ENCODE results near the gene CD63. TPM values are rescaled to one million over a fixed set of nuclear protein-coding genes. Genes with fewer than 3 reads are reported as not detected.

The CD63 gene
- total and polyA plus RNA-seq, 2 of the 13 experiments (the other 11 are each of a cell fraction or from before 2014, with no cell fraction given) = 234 to 277 TPM

DNA sequence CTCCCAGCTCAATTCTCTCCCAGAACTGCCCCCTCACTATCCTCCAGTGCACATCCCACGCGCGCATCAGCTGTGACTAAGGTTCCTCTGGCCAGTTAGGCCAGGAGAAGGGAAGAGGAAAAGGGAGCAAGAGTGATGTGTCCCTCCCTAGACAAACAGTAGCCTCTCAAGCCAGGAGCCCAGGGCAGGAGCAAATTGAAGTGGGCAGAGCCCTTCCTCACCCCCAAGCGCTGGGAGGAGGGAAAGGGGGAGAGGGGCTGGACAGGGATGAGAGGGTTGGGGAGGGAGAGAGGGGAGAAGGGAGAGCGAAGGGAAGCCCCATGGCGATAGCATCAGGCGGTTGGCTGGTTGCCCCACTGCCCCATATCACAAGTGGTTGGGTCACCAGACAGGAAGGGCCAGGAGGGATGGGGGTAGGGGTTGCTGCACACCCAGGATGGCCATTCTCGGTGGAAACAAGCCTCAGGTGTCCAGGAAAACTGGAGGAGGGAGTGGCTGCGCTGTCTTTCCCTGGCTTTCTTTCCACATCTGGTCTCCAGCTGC lies 1.1 kb downstream of the CD63 start (continued):
- TF ChIP-seq, protein P1, sequence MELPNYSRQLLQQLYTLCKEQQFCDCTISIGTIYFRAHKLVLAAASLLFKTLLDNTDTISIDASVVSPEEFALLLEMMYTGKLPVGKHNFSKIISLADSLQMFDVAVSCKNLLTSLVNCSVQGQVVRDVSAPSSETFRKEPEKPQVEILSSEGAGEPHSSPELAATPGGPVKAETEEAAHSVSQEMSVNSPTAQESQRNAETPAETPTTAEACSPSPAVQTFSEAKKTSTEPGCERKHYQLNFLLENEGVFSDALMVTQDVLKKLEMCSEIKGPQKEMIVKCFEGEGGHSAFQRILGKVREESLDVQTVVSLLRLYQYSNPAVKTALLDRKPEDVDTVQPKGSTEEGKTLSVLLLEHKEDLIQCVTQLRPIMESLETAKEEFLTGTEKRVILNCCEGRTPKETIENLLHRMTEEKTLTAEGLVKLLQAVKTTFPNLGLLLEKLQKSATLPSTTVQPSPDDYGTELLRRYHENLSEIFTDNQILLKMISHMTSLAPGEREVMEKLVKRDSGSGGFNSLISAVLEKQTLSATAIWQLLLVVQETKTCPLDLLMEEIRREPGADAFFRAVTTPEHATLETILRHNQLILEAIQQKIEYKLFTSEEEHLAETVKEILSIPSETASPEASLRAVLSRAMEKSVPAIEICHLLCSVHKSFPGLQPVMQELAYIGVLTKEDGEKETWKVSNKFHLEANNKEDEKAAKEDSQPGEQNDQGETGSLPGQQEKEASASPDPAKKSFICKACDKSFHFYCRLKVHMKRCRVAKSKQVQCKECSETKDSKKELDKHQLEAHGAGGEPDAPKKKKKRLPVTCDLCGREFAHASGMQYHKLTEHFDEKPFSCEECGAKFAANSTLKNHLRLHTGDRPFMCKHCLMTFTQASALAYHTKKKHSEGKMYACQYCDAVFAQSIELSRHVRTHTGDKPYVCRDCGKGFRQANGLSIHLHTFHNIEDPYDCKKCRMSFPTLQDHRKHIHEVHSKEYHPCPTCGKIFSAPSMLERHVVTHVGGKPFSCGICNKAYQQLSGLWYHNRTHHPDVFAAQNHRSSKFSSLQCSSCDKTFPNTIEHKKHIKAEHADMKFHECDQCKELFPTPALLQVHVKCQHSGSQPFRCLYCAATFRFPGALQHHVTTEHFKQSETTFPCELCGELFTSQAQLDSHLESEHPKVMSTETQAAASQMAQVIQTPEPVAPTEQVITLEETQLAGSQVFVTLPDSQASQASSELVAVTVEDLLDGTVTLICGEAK (IDR thresholded peaks at IDR 0.05) = no peak
- TF ChIP-seq, protein P1 (CRISPR knock-in tag; IDR thresholded peaks at IDR 0.05) = 0 out of 2 replicates have a peak, but pooled peaks have one; percentile 56
- TF ChIP-seq SAP130 (CRISPR knock-in tag; IDR thresholded peaks at IDR 0.05; ENCODE audit: low read depth) = no peak
- no peak for TF ChIP-seq ZSCAN12 (CRISPR knock-in tag; IDR thresholded peaks at IDR 0.05)
- TF ChIP-seq, protein P2, sequence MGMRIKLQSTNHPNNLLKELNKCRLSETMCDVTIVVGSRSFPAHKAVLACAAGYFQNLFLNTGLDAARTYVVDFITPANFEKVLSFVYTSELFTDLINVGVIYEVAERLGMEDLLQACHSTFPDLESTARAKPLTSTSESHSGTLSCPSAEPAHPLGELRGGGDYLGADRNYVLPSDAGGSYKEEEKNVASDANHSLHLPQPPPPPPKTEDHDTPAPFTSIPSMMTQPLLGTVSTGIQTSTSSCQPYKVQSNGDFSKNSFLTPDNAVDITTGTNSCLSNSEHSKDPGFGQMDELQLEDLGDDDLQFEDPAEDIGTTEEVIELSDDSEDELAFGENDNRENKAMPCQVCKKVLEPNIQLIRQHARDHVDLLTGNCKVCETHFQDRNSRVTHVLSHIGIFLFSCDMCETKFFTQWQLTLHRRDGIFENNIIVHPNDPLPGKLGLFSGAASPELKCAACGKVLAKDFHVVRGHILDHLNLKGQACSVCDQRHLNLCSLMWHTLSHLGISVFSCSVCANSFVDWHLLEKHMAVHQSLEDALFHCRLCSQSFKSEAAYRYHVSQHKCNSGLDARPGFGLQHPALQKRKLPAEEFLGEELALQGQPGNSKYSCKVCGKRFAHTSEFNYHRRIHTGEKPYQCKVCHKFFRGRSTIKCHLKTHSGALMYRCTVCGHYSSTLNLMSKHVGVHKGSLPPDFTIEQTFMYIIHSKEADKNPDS (CRISPR knock-in tag; IDR thresholded peaks at IDR 0.05) = no peak
- TF ChIP-seq KMT2B (CRISPR knock-in tag; IDR thresholded peaks at IDR 0.05) = no peak
- TF ChIP-seq RNF2 (conservative IDR thresholded peaks at IDR 0.05; ENCODE audit: low read depth) = no peak
- TF ChIP-seq, protein P3, sequence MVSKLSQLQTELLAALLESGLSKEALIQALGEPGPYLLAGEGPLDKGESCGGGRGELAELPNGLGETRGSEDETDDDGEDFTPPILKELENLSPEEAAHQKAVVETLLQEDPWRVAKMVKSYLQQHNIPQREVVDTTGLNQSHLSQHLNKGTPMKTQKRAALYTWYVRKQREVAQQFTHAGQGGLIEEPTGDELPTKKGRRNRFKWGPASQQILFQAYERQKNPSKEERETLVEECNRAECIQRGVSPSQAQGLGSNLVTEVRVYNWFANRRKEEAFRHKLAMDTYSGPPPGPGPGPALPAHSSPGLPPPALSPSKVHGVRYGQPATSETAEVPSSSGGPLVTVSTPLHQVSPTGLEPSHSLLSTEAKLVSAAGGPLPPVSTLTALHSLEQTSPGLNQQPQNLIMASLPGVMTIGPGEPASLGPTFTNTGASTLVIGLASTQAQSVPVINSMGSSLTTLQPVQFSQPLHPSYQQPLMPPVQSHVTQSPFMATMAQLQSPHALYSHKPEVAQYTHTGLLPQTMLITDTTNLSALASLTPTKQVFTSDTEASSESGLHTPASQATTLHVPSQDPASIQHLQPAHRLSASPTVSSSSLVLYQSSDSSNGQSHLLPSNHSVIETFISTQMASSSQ (IDR thresholded peaks at IDR 0.05; ENCODE audit: low read depth) = no peak
- TF ChIP-seq, protein P3 (CRISPR knock-in tag; IDR thresholded peaks at IDR 0.05; ENCODE audit: borderline replicate concordance) = no peak
- TF ChIP-seq, protein P4, sequence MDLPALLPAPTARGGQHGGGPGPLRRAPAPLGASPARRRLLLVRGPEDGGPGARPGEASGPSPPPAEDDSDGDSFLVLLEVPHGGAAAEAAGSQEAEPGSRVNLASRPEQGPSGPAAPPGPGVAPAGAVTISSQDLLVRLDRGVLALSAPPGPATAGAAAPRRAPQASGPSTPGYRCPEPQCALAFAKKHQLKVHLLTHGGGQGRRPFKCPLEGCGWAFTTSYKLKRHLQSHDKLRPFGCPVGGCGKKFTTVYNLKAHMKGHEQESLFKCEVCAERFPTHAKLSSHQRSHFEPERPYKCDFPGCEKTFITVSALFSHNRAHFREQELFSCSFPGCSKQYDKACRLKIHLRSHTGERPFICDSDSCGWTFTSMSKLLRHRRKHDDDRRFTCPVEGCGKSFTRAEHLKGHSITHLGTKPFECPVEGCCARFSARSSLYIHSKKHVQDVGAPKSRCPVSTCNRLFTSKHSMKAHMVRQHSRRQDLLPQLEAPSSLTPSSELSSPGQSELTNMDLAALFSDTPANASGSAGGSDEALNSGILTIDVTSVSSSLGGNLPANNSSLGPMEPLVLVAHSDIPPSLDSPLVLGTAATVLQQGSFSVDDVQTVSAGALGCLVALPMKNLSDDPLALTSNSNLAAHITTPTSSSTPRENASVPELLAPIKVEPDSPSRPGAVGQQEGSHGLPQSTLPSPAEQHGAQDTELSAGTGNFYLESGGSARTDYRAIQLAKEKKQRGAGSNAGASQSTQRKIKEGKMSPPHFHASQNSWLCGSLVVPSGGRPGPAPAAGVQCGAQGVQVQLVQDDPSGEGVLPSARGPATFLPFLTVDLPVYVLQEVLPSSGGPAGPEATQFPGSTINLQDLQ (CRISPR knock-in tag; IDR thresholded peaks at IDR 0.05) = 0 out of 2 replicates have a peak, but pooled peaks have one; percentile 28

All from HepG2 (cell line).